GM12873 (cell line): ENCODE results near the gene PXN.

Experiments used
- CTCF ChIP-seq: IDR thresholded peaks from 2 replicates; pipeline ENCODE4 v1.5.1; 2012; ENCODE audit warnings: low read depth, mild to moderate bottlenecking, moderate library complexity, low read length, control low read depth; ENCODE audit not compliant: insufficient read depth; ENCODE audit errors: missing control alignments

The PXN gene

GRCh38 chr12:120265473-120266179 lies at the start of gene PXN:
Gene PXN (minus strand): TSS chr12:120265730. CDS start chr12:120265629, 101 bp downstream.
- peak; percentile 83 for TF ChIP-seq CTCF

- TF ChIP-seq CTCF: peak; percentile 44
These were observed 48.7 kb upstream of the PXN start for GRCh38 chr12:120314220-120314619.

- peak; percentile 75 for TF ChIP-seq CTCF
These were observed 36.7 kb upstream of the PXN start, which contains the start of gene SIRT4 for GRCh38 chr12:120301962-120302815. Gene SIRT4 (plus strand): TSS chr12:120302321. CDS start chr12:120303562, 1,241 bp downstream.

- TF ChIP-seq CTCF: no peak
These were observed 27.4 kb upstream of the PXN start, which contains the start of gene RNU4-1 for GRCh38 chr12:120292661-120293531. Gene RNU4-1 (minus strand): TSS chr12:120293237.

- no peak for TF ChIP-seq CTCF
These were observed 26.8 kb upstream of the PXN start for GRCh38 chr12:120292411-120292660.

- TF ChIP-seq CTCF: no peak
These were observed 25.2 kb upstream of the PXN start for GRCh38 chr12:120290609-120291305.
